Adrenal gland (tissue), 5 donors: ENCODE results near the gene ESRP2.

Experiments used
- CTCF ChIP-seq, 6 experiments: fragments of 450-650 bp in 4 of 6; fragments of 200-600 bp in 2 of 6; sonication (generic) in 1 of 6; IDR thresholded peaks; 1 replicate in 5 of 6; 2 replicates in 1 of 6; pipeline versions ENCODE4 v1.5.1 to v1.8.0; 2016 to 2021; ENCODE audit warnings: antibody characterized with exemption in 6 of 6, mild to moderate bottlenecking in 2 of 6, moderate library complexity in 1 of 6
- POLR2A ChIP-seq, 2 donors: fragments of 450-650 bp; IDR thresholded peaks; one replicate each; pipeline ENCODE4 v1.6.1; 2017; ENCODE audit warnings: antibody characterized with exemption in 2 of 2, mild to moderate bottlenecking in 2 of 2, moderate library complexity in 1 of 2
- donor health status: DM: no; HTN: no; CAD: no.

- peak; percentile 81 to 89 (median 84) for TF ChIP-seq CTCF (IDR thresholded peaks at IDR 0.05)
- TF ChIP-seq POLR2A (IDR thresholded peaks at IDR 0.05), result no peak
Observed at GRCh38 chr16:68229431-68230175, 6.3 kb downstream of the ESRP2 start.
